HG03097 (cell line): Measurements from ENCODE around the gene MYO1B.

Experiments used
- ATAC-seq: cut with Tn5 transposase; IDR thresholded peaks from one replicate; pipeline ENCODE4 v1.9.1; 2021; ENCODE audit not compliant: unreplicated experiment, low FRiP score

The MYO1B gene

GRCh38 chr2:191318037-191318728 lies 73.0 kb downstream of the MYO1B start:
- ATAC-seq: no peak

DNA sequence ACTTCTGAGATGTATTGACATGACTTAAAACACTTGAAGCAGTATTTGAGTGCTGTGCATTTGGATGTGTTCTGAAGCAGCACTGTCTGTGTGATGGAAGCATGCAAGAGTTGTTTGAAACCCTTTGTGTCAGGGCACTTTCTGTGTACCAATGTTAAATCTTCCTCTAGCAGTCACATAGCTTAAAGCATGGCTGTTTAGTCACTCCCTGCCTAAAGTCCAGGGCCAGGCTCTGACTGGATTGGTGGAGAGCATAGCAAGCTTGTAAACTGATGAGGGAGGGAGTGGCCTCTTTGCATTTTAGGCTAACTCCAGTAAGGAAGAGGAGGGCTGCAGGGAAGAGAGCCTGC lies 73.5 kb downstream of the MYO1B start:
- no peak for ATAC-seq

DNA sequence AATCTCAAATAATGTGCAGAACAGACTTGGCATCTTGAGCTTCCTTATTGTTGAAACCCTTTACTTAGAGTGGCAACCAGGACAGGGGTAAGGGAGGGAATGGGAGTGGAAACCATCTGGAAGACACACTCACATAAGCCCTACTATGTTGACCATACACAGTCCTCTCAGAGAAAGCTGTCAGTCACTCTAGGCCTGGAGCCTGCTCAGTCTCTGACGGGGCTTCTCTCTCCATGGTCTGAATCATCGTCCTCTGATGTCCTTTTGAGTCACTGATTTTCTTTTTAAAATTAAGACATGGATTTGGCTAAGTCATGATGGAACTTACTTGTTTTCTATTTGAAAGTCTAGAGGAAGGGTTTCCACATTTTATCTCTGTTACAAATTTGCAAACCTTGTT lies 74.0 kb downstream of the MYO1B start:
- no peak for ATAC-seq

- ATAC-seq: no peak
Measured at GRCh38 chr2:191320881-191321280, 75.7 kb downstream of the MYO1B start.

- peak; percentile 76 for ATAC-seq
Measured at GRCh38 chr2:191321861-191322662, 76.9 kb downstream of the MYO1B start.

DNA sequence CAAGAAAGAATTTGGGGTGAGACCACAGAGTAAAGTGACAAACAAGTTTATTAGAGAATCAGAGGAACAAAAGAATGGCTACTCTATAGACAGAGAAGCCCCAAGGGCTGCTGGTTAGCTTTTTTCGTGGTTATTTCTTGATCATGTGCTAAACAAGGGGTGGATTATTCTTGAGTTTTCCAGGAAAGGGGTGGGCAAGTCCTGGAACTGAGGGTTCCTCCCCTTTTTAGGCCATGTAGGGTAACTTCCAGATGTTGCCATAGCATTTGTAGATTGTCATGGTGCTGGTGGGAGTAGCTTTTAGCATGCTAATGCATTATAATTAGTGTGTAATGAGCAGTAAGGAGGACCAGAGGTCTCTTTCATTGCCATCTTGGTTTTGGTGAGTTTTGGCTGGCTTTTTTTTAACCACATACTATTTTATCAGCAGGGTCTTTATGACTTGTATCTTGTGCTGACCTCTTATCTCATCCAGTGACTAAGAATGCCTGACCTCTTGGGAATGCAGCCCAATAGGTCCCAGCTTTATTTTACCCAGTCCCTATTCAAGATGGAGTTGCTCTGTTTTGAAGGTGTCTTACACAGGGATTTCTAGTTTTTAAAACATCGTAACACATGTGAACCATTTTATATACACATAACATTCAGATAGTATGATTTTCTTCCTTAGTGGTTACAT lies 77.8 kb downstream of the MYO1B start:
- ATAC-seq: no peak

- ATAC-seq: no peak
Measured at GRCh38 chr2:191325651-191326365, 80.6 kb downstream of the MYO1B start.

DNA sequence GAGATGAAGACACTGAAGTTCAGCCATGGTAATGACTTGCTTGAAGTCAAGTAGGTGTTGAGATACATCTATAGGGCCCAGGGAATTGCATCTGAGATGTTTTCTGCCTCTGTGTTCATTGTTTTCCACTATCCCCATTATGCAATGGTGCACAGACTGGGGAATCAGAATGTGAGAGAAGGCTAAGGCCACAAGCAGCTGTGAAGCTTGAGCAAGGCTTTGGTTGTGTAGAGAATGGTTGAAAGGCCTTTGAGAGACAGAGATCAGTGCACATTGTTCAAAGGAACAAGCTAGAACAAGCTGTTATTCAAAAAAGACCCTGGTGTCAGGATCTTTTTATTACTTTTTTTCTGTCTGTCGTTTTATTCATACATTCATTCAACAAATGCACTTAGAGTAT lies 82.3 kb downstream of the MYO1B start:
- ATAC-seq: no peak

GRCh38 chr2:191328150-191328809 lies 83.1 kb downstream of the MYO1B start:
- no peak for ATAC-seq

- ATAC-seq: no peak
Measured at GRCh38 chr2:191329841-191330240, 84.6 kb downstream of the MYO1B start.

- no peak for ATAC-seq
Measured at GRCh38 chr2:191333911-191334357, 88.7 kb downstream of the MYO1B start.

- ATAC-seq: no peak
Measured at GRCh38 chr2:191335875-191336464, 90.8 kb downstream of the MYO1B start.

DNA sequence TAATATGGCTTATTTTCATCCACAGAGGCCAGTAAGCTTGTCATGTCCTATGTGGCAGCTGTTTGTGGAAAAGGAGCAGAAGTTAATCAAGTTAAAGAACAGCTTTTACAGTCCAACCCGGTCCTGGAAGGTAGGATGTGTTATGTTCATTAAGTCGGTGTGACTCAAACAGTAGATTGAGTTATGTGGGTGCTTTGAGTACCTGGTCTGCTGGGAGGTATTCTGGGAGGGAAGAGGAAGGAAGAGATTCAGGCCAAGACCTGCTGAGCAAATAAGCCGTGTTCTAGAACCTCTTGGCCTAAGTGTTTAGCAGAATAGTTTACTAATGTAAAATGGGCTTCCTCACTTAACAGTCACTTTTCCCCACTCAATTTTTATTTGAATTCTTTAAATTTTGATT lies 96.2 kb downstream of the MYO1B start:
- no peak for ATAC-seq

DNA sequence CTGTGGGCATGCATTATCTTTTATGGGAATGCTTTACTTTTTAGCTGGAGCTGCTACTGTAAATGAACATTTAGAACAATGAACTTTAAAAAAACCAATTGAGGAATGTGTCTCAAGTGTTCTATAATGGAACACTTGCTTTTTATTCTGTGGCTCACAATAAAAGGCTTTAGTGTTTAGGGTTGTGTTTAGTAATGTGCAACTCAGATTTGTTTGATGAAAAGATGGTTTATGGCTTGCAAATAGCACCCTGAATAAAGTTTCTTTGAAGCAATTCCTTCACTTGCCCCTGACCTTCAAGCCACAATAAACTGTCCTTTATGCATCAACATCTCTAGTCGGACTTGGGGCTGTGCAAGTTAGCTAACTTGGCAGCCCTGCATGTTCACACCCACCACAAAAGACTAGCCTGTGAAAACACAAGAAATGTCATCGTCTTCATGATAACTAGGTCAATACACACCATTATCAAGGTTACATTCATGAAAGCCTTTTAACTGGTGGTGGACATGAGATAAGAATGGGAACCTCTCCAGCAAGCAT lies 98.7 kb downstream of the MYO1B start:
- no peak for ATAC-seq

DNA sequence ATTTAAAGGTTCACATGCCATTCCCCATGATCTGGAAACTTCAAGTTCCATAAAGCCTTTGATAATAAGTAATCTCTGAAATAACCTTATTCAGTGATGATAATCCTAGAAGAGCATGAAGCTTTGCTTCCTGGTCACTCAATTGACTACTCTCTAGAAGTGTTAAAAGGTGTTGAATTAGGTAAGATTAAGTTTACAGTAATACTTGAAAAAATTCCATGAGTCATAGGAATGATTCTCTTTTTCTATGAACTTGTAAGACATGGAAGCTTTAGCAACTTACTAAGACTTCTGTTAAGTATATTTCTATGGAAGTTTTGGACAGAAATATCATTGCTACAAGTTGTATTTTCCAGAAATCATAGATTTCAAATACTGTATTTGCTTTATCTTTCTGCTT lies 100.6 kb downstream of the MYO1B start:
- no peak for ATAC-seq

DNA sequence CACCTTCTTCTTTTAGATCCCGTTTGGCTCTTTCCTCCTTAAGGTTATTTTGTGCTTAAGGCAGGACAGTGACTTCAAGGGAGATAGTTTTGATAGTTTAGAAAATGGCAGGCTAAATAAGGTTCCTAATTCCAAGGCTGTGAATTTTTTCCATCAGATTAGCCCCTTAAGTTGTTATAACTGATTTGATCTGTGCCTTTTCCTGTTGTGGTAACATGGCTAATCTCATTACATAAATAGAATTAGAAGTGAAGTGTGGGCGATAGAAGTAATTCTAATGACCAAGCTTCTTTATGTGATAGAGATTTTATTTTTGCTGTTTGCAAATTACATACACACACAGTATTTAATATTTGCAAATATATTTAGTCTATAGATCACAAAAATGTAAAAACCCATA lies 102.0 kb downstream of the MYO1B start:
- ATAC-seq: no peak

GRCh38 chr2:191347881-191348280 lies 102.7 kb downstream of the MYO1B start:
- no peak for ATAC-seq

GRCh38 chr2:191349990-191350389 lies 104.8 kb downstream of the MYO1B start:
- no peak for ATAC-seq

GRCh38 chr2:191350826-191351225 lies 105.6 kb downstream of the MYO1B start:
- ATAC-seq: no peak

GRCh38 chr2:191351298-191351697 lies 106.1 kb downstream of the MYO1B start:
- no peak for ATAC-seq
